Stimulated activated CD4-positive, alpha-beta T cell treated with anti-CD3 and anti-CD28 coated beads, TNF-alpha, amount 100 ng/mL, for 24 hours (primary cell): ENCODE measurements around the gene PCDHGA10.
"Not testable (repeated sequence)": the region's sequence is repeated elsewhere in the genome, so short reads cannot be mapped to it uniquely, and the experiment has no call there.

Experiments used
- DNase-seq, 3 experiments: peaks; one replicate each; pipeline ENCODE4 v3.0.0-alpha.2; 2020; ENCODE audit warnings: low read depth in 3 of 3

Gene PCDHGA10

DNA sequence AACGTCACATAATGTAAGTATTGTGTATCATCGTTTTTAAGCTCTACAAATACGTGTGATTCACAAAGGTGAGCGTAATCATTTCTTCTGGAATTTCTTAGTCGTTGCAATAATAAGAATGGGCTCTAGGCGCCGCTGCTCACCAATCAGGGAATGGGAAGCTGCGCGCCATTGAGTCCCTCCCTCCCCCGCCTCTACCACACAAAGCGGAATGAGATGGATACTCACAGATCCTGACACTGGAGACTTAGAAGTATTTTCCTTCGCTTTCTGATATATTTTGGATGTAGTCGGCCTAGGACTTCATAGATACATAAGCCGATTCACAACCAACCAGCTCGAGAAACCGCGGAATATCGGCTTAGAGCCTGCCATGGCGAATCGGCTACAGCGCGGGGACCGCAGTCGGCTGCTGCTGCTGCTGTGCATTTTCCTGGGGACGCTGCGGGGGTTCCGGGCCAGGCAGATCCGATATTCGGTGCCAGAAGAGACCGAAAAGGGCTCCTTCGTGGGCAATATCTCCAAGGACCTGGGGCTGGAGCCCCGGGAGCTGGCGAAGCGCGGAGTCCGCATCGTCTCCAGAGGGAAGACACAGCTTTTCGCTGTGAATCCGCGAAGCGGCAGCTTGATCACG is 8.2 kb downstream of the PCDHGA10 start, which contains the start of gene PCDHGA11:
TSS of gene PCDHGA11 (plus strand) at position 197 of the 634 bp plus-strand sequence. CDS start at position 374, 177 bp downstream.
- DNase-seq: peak in 1 of 3 experiments; percentile 36

DNA sequence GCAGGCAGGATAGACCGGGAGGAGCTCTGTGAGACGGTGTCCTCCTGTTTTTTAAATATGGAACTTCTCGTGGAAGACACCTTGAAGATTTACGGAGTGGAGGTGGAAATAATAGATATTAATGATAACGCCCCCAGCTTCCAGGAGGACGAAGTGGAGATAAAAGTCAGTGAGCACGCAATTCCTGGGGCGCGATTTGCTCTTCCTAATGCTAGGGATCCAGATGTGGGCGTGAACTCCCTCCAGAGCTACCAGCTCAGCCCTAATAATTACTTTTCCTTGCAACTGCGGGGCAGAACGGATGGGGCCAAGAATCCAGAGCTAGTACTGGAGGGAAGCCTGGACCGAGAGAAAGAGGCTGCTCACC is 8.7 kb downstream of the PCDHGA10 start:
- DNase-seq: no peak

DNA sequence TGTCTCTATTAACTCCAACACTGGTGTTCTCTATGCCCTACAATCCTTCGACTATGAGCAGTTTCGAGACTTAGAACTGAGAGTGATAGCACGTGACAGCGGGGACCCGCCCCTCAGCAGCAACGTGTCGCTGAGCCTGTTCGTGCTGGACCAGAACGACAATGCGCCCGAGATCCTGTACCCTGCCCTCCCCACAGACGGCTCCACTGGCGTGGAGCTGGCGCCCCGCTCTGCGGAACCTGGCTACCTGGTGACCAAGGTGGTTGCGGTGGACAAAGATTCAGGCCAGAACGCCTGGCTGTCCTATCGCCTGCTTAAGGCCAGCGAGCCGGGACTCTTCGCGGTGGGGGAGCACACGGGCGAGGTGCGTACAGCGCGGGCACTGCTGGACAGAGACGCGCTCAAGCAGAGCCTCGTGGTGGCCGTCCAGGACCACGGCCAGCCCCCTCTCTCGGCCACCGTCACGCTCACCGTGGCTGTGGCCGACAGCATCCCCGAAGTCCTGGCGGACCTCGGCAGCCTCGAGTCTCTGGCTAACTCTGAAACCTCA is 10.0 kb downstream of the PCDHGA10 start:
- no peak for DNase-seq

DNA sequence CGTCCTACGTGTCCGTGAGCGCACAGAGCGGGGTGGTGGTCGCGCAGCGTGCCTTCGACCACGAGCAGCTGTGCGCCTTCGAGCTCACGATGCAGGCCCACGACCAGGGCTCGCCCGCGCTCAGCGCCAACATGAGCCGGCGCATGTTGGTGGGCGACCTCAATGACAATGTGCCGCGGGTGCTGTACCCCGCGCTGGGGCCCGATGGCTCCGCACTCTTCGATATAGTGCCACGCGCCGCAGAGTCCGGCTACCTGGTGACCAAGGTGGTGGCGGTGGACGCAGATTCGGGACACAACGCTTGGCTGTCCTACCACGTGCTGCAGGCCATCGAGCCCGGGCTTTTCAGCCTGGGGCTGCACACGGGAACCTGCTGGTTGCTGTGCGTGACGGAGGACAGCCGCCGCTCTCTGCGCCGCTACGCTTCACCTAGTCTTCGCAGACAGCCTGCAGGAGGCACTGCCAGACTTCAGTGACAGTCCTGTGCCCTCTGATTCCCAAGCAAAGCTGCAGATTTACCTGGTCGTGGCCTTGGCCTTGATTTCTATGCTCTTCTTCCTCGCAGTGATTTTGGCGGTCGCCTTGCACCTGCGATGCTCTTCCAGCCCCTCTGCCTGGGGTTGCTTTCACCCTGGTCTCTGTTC is 15.1 kb downstream of the PCDHGA10 start:
- no peak for DNase-seq

DNA sequence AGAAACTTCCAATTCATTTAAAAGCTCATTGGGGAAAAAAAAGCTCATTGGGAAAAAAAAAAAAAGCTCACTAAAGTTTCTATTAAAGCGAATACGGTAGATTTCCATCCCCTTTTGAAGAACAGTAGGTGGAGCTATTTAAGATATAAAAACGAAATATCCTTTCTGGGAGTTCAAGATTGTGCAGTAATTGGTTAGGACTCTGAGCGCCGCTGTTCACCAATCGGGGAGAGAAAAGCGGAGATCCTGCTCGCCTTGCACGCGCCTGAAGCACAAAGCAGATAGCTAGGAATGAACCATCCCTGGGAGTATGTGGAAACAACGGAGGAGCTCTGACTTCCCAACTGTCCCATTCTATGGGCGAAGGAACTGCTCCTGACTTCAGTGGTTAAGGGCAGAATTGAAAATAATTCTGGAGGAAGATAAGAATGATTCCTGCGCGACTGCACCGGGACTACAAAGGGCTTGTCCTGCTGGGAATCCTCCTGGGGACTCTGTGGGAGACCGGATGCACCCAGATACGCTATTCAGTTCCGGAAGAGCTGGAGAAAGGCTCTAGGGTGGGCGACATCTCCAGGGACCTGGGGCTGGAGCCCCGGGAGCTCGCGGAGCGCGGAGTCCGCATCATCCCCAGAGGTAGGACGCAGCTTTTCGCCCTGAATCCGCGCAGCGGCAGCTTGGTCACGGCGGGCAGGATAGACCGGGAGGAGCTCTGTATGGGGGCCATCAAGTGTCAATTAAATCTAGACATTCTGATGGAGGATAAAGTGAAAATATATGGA is 17.7 kb downstream of the PCDHGA10 start, which contains the start of gene PCDHGA12:
TSS of gene PCDHGA12 (plus strand) at position 176 of the 782 bp plus-strand sequence. CDS start at position 429, 253 bp downstream.
- DNase-seq: peak in 1 of 3 experiments; percentile 31

DNA sequence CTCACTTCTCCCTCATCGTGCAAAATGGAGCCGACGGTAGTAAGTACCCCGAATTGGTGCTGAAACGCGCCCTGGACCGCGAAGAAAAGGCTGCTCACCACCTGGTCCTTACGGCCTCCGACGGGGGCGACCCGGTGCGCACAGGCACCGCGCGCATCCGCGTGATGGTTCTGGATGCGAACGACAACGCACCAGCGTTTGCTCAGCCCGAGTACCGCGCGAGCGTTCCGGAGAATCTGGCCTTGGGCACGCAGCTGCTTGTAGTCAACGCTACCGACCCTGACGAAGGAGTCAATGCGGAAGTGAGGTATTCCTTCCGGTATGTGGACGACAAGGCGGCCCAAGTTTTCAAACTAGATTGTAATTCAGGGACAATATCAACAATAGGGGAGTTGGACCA is 18.5 kb downstream of the PCDHGA10 start:
- no peak for DNase-seq

DNA sequence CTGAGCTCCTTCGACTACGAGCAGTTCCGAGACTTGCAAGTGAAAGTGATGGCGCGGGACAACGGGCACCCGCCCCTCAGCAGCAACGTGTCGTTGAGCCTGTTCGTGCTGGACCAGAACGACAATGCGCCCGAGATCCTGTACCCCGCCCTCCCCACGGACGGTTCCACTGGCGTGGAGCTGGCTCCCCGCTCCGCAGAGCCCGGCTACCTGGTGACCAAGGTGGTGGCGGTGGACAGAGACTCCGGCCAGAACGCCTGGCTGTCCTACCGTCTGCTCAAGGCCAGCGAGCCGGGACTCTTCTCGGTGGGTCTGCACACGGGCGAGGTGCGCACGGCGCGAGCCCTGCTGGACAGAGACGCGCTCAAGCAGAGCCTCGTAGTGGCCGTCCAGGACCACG is 19.5 kb downstream of the PCDHGA10 start:
- not testable (repeated sequence) for DNase-seq

DNA sequence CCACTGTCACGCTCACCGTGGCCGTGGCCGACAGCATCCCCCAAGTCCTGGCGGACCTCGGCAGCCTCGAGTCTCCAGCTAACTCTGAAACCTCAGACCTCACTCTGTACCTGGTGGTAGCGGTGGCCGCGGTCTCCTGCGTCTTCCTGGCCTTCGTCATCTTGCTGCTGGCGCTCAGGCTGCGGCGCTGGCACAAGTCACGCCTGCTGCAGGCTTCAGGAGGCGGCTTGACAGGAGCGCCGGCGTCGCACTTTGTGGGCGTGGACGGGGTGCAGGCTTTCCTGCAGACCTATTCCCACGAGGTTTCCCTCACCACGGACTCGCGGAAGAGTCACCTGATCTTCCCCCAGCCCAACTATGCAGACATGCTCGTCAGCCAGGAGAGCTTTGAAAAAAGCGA is 19.9 kb downstream of the PCDHGA10 start:
- not testable (repeated sequence) for DNase-seq

DNA sequence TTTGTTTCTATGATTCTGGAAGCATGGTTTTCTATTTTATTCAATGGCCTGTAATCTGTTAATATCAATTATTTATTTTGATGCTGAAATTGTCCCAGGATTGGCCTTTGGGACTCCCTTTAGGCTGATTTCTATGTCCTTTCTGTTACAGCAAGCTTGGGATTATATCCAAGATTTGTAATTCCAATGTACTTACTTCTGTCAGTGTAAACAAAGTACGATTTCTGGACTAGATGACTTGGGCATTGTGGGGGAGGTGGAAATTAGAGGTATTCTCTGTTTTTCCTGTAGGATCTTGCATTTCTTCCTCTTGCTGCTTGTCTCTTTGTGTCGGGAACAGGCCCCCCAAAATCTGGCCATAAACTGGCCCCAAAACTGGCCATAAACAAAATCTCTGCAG is 21.2 kb downstream of the PCDHGA10 start:
- no peak for DNase-seq

DNA sequence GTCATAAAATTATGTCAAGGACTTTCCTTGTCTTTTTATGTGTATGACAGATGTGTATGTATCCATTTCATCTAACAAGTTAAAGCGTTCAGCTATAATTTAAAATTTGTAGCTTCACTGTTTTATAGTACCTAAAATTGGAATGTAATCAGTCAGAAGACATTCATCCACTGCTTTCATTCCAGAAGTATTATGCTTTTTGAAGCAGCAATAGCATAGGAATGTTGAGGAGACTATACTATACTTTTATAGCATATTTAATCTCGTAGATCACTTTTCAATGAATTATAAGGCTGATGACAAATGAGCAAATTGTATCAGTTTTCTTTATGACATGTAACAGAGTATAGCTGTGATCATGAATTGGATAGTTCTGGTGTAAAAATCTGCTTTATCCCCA is 24.4 kb downstream of the PCDHGA10 start:
- DNase-seq: no peak

DNA sequence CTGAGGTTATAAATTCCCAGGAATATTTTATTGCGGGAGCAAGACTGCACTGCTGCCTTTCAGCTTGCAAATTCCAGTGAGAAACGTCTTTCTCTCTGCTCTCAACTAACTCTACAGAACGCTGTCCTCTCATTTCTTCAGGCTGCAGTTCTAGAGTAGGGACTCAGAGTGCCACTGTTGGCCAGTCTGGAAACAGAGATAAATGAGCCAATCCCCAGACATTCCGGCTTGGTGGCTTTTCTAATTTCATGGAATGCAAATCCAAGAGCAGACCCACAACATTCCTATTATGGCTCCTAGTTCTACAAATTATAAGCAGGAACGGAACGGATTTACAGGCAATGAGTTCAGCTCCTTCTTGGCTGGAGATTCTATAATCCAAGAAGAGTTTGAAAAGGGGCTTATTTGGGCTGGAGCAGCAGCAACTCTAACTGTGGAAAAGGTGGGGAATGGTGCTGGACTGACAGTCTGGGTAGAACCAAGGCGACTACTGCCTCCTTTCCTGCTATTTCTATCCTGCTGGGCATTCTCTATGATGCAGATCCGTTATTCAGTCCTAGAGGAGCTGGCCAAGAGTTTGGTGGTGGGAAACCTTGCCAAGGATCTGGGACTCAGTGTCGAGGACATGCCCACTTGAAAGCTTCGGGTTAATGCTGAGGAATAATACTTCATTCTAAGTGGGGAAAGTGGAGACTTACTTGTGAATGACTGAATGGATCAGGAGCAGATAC is 26.8 kb downstream of the PCDHGA10 start:
- DNase-seq: no peak

DNA sequence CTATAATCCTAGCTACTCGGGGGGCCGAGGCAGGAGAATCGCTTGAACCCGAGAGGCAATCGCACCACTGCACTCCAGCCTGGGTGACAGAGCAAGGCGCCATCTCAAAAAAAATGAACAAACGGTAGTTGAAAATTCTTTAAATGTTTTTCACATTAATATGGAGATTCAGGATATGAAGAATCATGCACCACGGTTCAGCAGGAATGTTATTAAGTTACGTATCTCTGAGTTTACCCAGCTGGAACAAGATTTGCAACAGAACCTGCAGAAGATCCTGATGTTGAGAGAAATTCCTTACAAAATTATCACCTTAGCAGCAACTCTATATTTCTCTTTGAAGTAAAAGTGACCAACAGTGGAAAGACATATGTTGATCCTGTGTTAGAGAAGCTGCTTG is 27.6 kb downstream of the PCDHGA10 start:
- DNase-seq: no peak

DNA sequence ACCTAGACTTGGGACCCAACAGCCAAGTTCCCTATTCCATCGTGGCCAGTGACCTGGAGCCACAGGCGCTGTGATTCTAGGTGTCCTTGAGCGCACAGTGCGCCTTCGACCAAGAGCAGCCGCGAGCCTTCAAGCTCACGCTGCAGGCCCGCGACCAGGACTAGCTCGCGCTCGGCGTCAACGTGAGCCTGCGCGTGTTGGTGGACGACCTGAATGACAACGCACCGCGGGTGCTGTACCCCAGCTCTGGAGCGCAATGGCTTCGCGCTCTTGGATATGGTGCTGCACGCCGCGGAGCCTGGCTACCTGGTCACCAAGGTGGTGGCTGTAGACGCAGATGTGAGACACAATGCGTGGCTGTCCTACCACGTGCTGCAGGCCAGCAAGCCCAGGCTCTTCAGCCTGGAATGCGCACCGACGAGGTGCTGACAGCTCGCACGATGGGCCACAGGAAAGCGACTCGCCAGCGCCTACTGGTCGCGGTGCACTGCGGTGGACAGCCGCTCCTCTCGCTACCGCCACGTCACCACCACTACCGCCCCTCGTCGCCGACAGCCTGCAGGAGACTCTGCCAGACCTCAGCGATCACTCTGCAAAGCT is 28.9 kb downstream of the PCDHGA10 start:
- DNase-seq: no peak

DNA sequence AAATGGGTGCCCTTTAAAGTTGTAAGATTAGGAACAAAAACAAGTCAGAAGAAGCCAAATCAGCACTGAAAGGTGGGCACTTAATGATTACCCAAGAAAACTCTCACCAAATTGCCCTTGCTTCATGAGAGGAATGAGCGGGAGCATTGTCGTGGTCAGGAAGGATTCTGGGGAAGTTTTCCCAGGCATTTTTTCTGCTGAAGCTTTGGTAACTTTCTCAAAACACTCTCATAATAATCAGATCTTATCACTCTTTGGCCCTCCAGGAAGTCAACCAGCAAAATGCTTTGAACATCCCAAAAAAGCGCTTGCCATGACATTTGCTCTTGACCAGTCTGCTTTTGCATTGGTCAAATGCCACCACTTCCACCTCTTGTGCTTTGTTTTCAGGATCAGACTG is 52.6 kb downstream of the PCDHGA10 start:
- DNase-seq: no peak
